HEK293T (cell line): ENCODE results near the gene MYO9A.

ENCODE experiments used
- CTBP1 ChIP-seq: fragments of 450-650 bp; IDR thresholded peaks from 2 replicates; pipeline ENCODE4 v1.6.1; 2016; ENCODE audit warnings: borderline replicate concordance
- FOXM1 ChIP-seq: fragments of 450-650 bp; IDR thresholded peaks from 2 replicates; pipeline ENCODE4 v1.6.1; 2017; ENCODE audit warnings: mild to moderate bottlenecking, borderline replicate concordance
- TARDBP ChIP-seq: fragments of 450-650 bp; IDR thresholded peaks from 2 replicates; pipeline ENCODE4 v1.6.1; 2016

- TF ChIP-seq TARDBP, result no peak
- TF ChIP-seq CTBP1, result no peak
- no peak for TF ChIP-seq FOXM1
These were observed 218.3 kb downstream of the MYO9A start for GRCh38 chr15:71899674-71900073.
